MM.1S (cell line): ENCODE data around the gene CPLX1.

Experiments used
- DNase-seq: peaks from one replicate; pipeline ENCODE4 v3.0.0-alpha.2; 2015
- H2AFZ ChIP-seq: fragments of 300-600 bp; sonication (generic); 2 replicates; pipeline ENCODE4 v1.6.0; 2016; ENCODE audit warnings: antibody characterized with exemption, low read length
- H3F3A ChIP-seq: fragments of 300-600 bp; sonication (generic); 2 replicates; pipeline ENCODE4 v1.6.1; 2016; ENCODE audit warnings: mild to moderate bottlenecking, antibody characterized with exemption, low read length, moderate library complexity, mixed read lengths; ENCODE audit not compliant: insufficient read depth
- H3K27ac ChIP-seq: fragments of 300-600 bp; sonication (generic); 2 replicates; pipeline ENCODE4 v1.5.1; 2016; ENCODE audit warnings: mild to moderate bottlenecking, low read length
- H3K27me3 ChIP-seq: fragments of 300-600 bp; sonication (generic); replicated peaks from 2 replicates; pipeline ENCODE4 v1.6.0; 2016; ENCODE audit warnings: low read length; ENCODE audit not compliant: insufficient read depth
- H3K36me3 ChIP-seq: fragments of 300-600 bp; sonication (generic); replicated peaks from 2 replicates; pipeline ENCODE4 v1.6.1; 2016; ENCODE audit warnings: mild to moderate bottlenecking, low read length, mixed read lengths; ENCODE audit not compliant: insufficient read depth
- H3K4me1 ChIP-seq: fragments of 300-600 bp; sonication (generic); 2 replicates; pipeline ENCODE4 v1.6.1; 2016; ENCODE audit warnings: low read length, mixed read lengths
- H3K4me2 ChIP-seq: fragments of 300-600 bp; sonication (generic); 2 replicates; pipeline ENCODE4 v1.6.0; 2016; ENCODE audit warnings: low read depth, low read length
- H3K4me3 ChIP-seq: fragments of 300-600 bp; sonication (generic); 2 replicates; pipeline ENCODE4 v1.5.1; 2016; ENCODE audit warnings: low read length, mixed read lengths
- H3K79me2 ChIP-seq: fragments of 300-600 bp; sonication (generic); 2 replicates; pipeline ENCODE4 v1.6.1; 2016; ENCODE audit warnings: mixed run types, low read length, mixed read lengths
- H3K9ac ChIP-seq: fragments of 300-600 bp; sonication (generic); 2 replicates; pipeline ENCODE4 v1.6.1; 2016; ENCODE audit warnings: low read length, mixed read lengths
- H3K9me2 ChIP-seq: fragments of 300-600 bp; sonication (generic); replicated peaks from 2 replicates; pipeline ENCODE4 v1.6.1; 2016; ENCODE audit warnings: mild to moderate bottlenecking, low read length, mixed read lengths; ENCODE audit not compliant: insufficient read depth
- H3K9me3 ChIP-seq: fragments of 300-600 bp; sonication (generic); replicated peaks from 2 replicates; pipeline ENCODE4 v1.6.1; 2016; ENCODE audit warnings: mild to moderate bottlenecking, low read length, mixed read lengths; ENCODE audit not compliant: insufficient read depth
- H4K20me1 ChIP-seq: fragments of 300-600 bp; sonication (generic); 2 replicates; pipeline ENCODE4 v1.6.1; 2016; ENCODE audit warnings: mild to moderate bottlenecking, low read length, moderate library complexity, mixed read lengths; ENCODE audit not compliant: insufficient read depth
- CTCF ChIP-seq: fragments of 300-600 bp; sonication (generic); IDR thresholded peaks from 2 replicates; pipeline ENCODE4 v1.5.1; 2016; ENCODE audit warnings: antibody characterized with exemption, low read length, mixed read lengths
- EZH2 ChIP-seq: fragments of 300-600 bp; sonication (generic); optimal IDR thresholded peaks from 2 replicates; pipeline ENCODE3; 2017; ENCODE audit warnings: low read depth, mild to moderate bottlenecking, antibody characterized with exemption, low read length, mixed read lengths
- EZH2phosphoT487 ChIP-seq: fragments of 300-600 bp; sonication (generic); IDR thresholded peaks from 2 replicates; pipeline ENCODE4 v1.6.1; 2018; ENCODE audit warnings: antibody characterized with exemption, low read length

Gene CPLX1

GRCh38 chr4:773214-773613 is 52.7 kb downstream of the CPLX1 start:
- no peak for DNase-seq
- Histone ChIP-seq H3K9ac (no peak overlapping the region), H2AFZ (no peak overlapping the region), H3K4me1 (no peaks in the 10 kb centered on the region), H3K36me3 (peaks cover 27% of the 10 kb centered on the region), H3K9me3 (no peaks in the 10 kb centered on the region), H3K4me2 (no peak overlapping the region), H3F3A (no peaks in the 10 kb centered on the region), H3K9me2 (no peaks in the 10 kb centered on the region), H3K4me3 (no peak overlapping the region), H3K27me3 (no peaks in the 10 kb centered on the region), H3K79me2 (peaks cover 50% of the 10 kb centered on the region), H4K20me1 (no peaks in the 10 kb centered on the region), H3K27ac (no peak overlapping the region)
- TF ChIP-seq EZH2 (no peak), CTCF (no peak)

- no peak overlapping the region for H3K9ac ChIP-seq
- H3K9me2 ChIP-seq: no peaks in the 10 kb centered on the region
- DNase-seq: no peak
- H3K27ac ChIP-seq: no peak overlapping the region
- H3K4me2 ChIP-seq: no peak overlapping the region
- H3K36me3 ChIP-seq: peaks cover 23% of the 10 kb centered on the region
- H3K4me1 ChIP-seq: no peaks in the 10 kb centered on the region
- TF ChIP-seq CTCF (no peak), EZH2phosphoT487 (no peak), EZH2 (no peak)
- no peak overlapping the region for H2AFZ ChIP-seq
- H4K20me1 ChIP-seq: no peaks in the 10 kb centered on the region
- H3F3A ChIP-seq: no peaks in the 10 kb centered on the region
- no peak overlapping the region for H3K4me3 ChIP-seq
- H3K9me3 ChIP-seq: no peaks in the 10 kb centered on the region
- H3K27me3 ChIP-seq: no peaks in the 10 kb centered on the region
- peaks cover 46% of the 10 kb centered on the region for H3K79me2 ChIP-seq
Measured at GRCh38 chr4:772776-773175, 53.2 kb downstream of the CPLX1 start.

- Histone ChIP-seq H2AFZ (no peak overlapping the region), H3K36me3 (peaks cover 20% of the 10 kb centered on the region), H3K4me1 (no peaks in the 10 kb centered on the region), H4K20me1 (no peaks in the 10 kb centered on the region), H3K9ac (no peak overlapping the region), H3K27ac (no peak overlapping the region), H3K79me2 (peaks cover 40% of the 10 kb centered on the region), H3F3A (no peaks in the 10 kb centered on the region), H3K4me3 (no peak overlapping the region), H3K9me3 (no peaks in the 10 kb centered on the region), H3K9me2 (no peaks in the 10 kb centered on the region), H3K27me3 (no peaks in the 10 kb centered on the region), H3K4me2 (no peak overlapping the region)
- no peak for DNase-seq
- TF ChIP-seq EZH2: no peak
- TF ChIP-seq EZH2phosphoT487: no peak
- TF ChIP-seq CTCF: no peak
Measured at GRCh38 chr4:772118-772517, 53.8 kb downstream of the CPLX1 start.
